Caki2 (cell line): ENCODE measurements around the gene NSUN4. TPM values are rescaled to one million over a fixed set of nuclear protein-coding genes. Genes with fewer than 3 reads are reported as not detected.
"Not testable (repeated sequence)": the region's sequence is repeated elsewhere in the genome, so short reads cannot be mapped to it uniquely, and the experiment has no call there.

Experiments
- DNase-seq: peaks from one replicate; pipeline ENCODE4 v3.0.0-alpha.2; 2015; ENCODE audit warnings: low read depth
- in situ Hi-C: cut with HindIII; loops from 2 replicates; pipeline ENCODE4 v1.10.0; 2016; ENCODE audit warnings: low sequenced_read_pairs, low pct_unique_long_range_greater_than_20kb, mixed read lengths
- total RNA-seq: library from RNA; depleted of rRNA; stranded (reverse); fragments of >200 nt; shearing (Covaris generic); gene quantifications from 2 replicates; pipeline ENCODE4 v1.2.3, GENCODE V29; 2014; ENCODE audit warnings: low replicate concordance

NSUN4 gene
- total RNA-seq, 1 experiment from 2014 or later, result 19.4 TPM

GRCh38 chr1:46344481-46344880, 3.9 kb downstream of the NSUN4 start:
- in situ Hi-C loops, result no loop called here
- DNase-seq, result no peak

GRCh38 chr1:46345281-46345680, 4.7 kb downstream of the NSUN4 start:
- in situ Hi-C loops, result no loop called here
- no peak for DNase-seq

GRCh38 chr1:46352363-46352762, 11.8 kb downstream of the NSUN4 start:
- no peak for DNase-seq
- in situ Hi-C loops, result no loop called here

- in situ Hi-C loops, DNase-seq: not testable (repeated sequence)
Measured at GRCh38 chr1:46355920-46356319, 15.3 kb downstream of the NSUN4 start.

- in situ Hi-C loops, result no loop called here
- DNase-seq, result no peak
Measured at GRCh38 chr1:46362158-46362557, 21.6 kb downstream of the NSUN4 start.

- in situ Hi-C loops, result no loop called here
Measured at GRCh38 chr1:46363121-46363520, 22.5 kb downstream of the NSUN4 start.

GRCh38 chr1:46364612-46365011, 24.0 kb downstream of the NSUN4 start:
- in situ Hi-C loops, result no loop called here
- no peak for DNase-seq

More at GRCh38 chr1:46363121-46363520, 22.5 kb downstream of the NSUN4 start:
- DNase-seq, result no peak

GRCh38 chr1:46365796-46366195, 25.2 kb downstream of the NSUN4 start:
- in situ Hi-C loops, DNase-seq: not testable (repeated sequence)

- in situ Hi-C loops, result no loop called here
- DNase-seq, result no peak
Measured at GRCh38 chr1:46367072-46367471, 26.5 kb downstream of the NSUN4 start.

GRCh38 chr1:46367701-46368100, 27.1 kb downstream of the NSUN4 start:
- DNase-seq, in situ Hi-C loops: not testable (repeated sequence)

- in situ Hi-C loops, result no loop called here
- peak; percentile 19 for DNase-seq
Measured at GRCh38 chr1:46368791-46369190, 28.2 kb downstream of the NSUN4 start.

- no peak for DNase-seq
- in situ Hi-C loops, result no loop called here
Measured at GRCh38 chr1:46369542-46370213, 29.1 kb downstream of the NSUN4 start.

- DNase-seq, result no peak
- in situ Hi-C loops, result no loop called here
Measured at GRCh38 chr1:46370214-46370633, 29.6 kb downstream of the NSUN4 start.

GRCh38 chr1:46372431-46372830, 31.8 kb downstream of the NSUN4 start:
- no peak for DNase-seq
- in situ Hi-C loops, result no loop called here

GRCh38 chr1:46379996-46380395, 39.4 kb downstream of the NSUN4 start:
- in situ Hi-C loops, result no loop called here
- DNase-seq, result no peak

- in situ Hi-C loops, result no loop called here
- DNase-seq, result no peak
Measured at GRCh38 chr1:46380508-46380907, 39.9 kb downstream of the NSUN4 start.

GRCh38 chr1:46393510-46393909, 52.9 kb downstream of the NSUN4 start:
- in situ Hi-C loops, result no loop called here
- DNase-seq, result no peak

GRCh38 chr1:46394108-46394871, 53.7 kb downstream of the NSUN4 start, which contains the start of gene FAAH:
TSS of gene FAAH (plus strand) at chr1:46394317. CDS start at chr1:46394349, 32 bp downstream.
- in situ Hi-C loops, result no loop called here
- peak; percentile 65 for DNase-seq

GRCh38 chr1:46394872-46395465, 54.4 kb downstream of the NSUN4 start:
- in situ Hi-C loops, result no loop called here
- no peak for DNase-seq
